ENCODE data around the gene ATP5MG. TPM values are rescaled to one million over a fixed set of nuclear protein-coding genes. Genes with fewer than 3 reads are reported as not detected.

The ATP5MG gene
- total RNA-seq, 1 experiment from 2014 or later, result 205 TPM

GRCh38 chr11:118359295-118359958, 42.0 kb upstream of the ATP5MG start, which contains the start of gene UBE4A:
UBE4A (plus strand) TSS chr11:118359600; CDS start chr11:118365081, 5,481 bp downstream.
- H3K27ac ChIP-seq (ENCODE audit: low read depth, low read length), result peak within 1 kb of the TSS; percentile 33
- H3K9me3 ChIP-seq (ENCODE audit: control insufficient read depth in 1 of 2, insufficient read depth in 1 of 2, low read depth in 1 of 2, low read length in 2 of 2), result no peaks in the 10 kb centered on the region
- RAD21 ChIA-PET (ENCODE audit: low non-redundant PET in 1 of 2, low total read pairs in 2 of 2, uncharacterized antibody in 2 of 2, unreplicated experiment in 2 of 2), result no interaction called here
- H3K36me3 ChIP-seq (ENCODE audit: control insufficient read depth in 1 of 2, insufficient read depth in 2 of 2, low read length in 2 of 2), result no peaks in the 10 kb centered on the region
- no peaks in the 10 kb centered on the region for H4K20me1 ChIP-seq (ENCODE audit: insufficient read depth)
- H3K4me1 ChIP-seq (ENCODE audit: control insufficient read depth in 1 of 2, insufficient read depth in 2 of 2, low read length in 2 of 2), result peaks cover 8 to 10% of the 10 kb centered on the region in 2 experiments
- intact Hi-C loops (cut with micrococcal nuclease), result no loop called here
- CTCF ChIA-PET, result interaction anchor here (1.4 kb wide), 1 partner anchor 161 kb away, joined by 11 read pairs; no protein-coding TSS in a partner anchor
- H3K9me2 ChIP-seq (ENCODE audit: insufficient read depth), result no peaks in the 10 kb centered on the region
- POLR2A ChIA-PET, result interaction anchor here (0.6 to 1.2 kb wide), 2 partner anchors 51 to 64 kb away, joined by 3 to 5 read pairs; no protein-coding TSS in a partner anchor
- BruUV-seq (replicated peaks), result no TSS peak
- H2AFZ ChIP-seq (ENCODE audit: low read depth, low read length, poor library complexity, severe bottlenecking), result no peak within 1 kb of the TSS
- no peaks in the 10 kb centered on the region for H3K27me3 ChIP-seq (ENCODE audit: insufficient read depth, low read length)
- peak within 1 kb of the TSS; percentile 77 for H3K9ac ChIP-seq (ENCODE audit: low read length)
- peaks cover 50% of the 10 kb centered on the region for H3K79me2 ChIP-seq (ENCODE audit: insufficient read depth, low read length)
- TF ChIP-seq POLR2A (IDR thresholded peaks at IDR 0.05; ENCODE audit: borderline replicate concordance, extremely low read depth, insufficient read depth, insufficient read length) (peak; percentile 88), SRF (IDR thresholded peaks at IDR 0.05; ENCODE audit: low read depth) (peak; percentile 95), CTCF (IDR thresholded peaks at IDR 0.05 in 2 of 3, conservative IDR thresholded peaks at IDR 0.05 in 1 of 3; ENCODE audit: borderline replicate concordance in 1 of 3, insufficient read depth in 1 of 3, low read depth in 2 of 3, low read length in 2 of 3) (no peak), EGR1 (IDR thresholded peaks at IDR 0.05; ENCODE audit: low read depth) (0 out of 2 replicates have a peak, but pooled peaks have one; percentile 16), JUND (IDR thresholded peaks at IDR 0.05) (no peak), YY1 (IDR thresholded peaks at IDR 0.05; ENCODE audit: extremely low read depth, insufficient replicate concordance, low read depth, low read length) (peak; percentile 43), MAX (IDR thresholded peaks at IDR 0.05) (peak; percentile 91), POLR2AphosphoS5 (IDR thresholded peaks at IDR 0.05; ENCODE audit: low read depth, low read length) (peak; percentile 97), CEBPB (IDR thresholded peaks at IDR 0.05; ENCODE audit: low read depth) (no peak), SP1 (IDR thresholded peaks at IDR 0.05; ENCODE audit: low read depth) (peak; percentile 61), REST (IDR thresholded peaks at IDR 0.05; ENCODE audit: low read depth) (no peak), FOSL1 (IDR thresholded peaks at IDR 0.05; ENCODE audit: low read depth) (no peak), ELF1 (IDR thresholded peaks at IDR 0.05; ENCODE audit: borderline replicate concordance, low read depth) (peak; percentile 97), RAD21 (IDR thresholded peaks at IDR 0.05; ENCODE audit: low read depth) (no peak), SIN3A (IDR thresholded peaks at IDR 0.05; ENCODE audit: low read depth) (peak; percentile 85)
- H3K4me3 ChIP-seq (replicated peaks in 1 of 2; ENCODE audit: low read depth in 1 of 2, low read length in 2 of 2), result peak within 1 kb of the TSS; percentile 83 to 97
- ATAC-seq, result peak; percentile 96
- peak; percentile 97 for DNase-seq (ENCODE audit: low read depth, low spot score)
- peak within 1 kb of the TSS; percentile 90 for H3K4me2 ChIP-seq (ENCODE audit: low read length)
